ENCODE results near the gene PNMA6E. TPM values are rescaled to one million over a fixed set of nuclear protein-coding genes. Genes with fewer than 3 reads are reported as not detected.

PNMA6E gene
- total RNA-seq, 4 donors from 2014 or later: not detected

- no peaks in the 10 kb centered on the region for H3K36me3 ChIP-seq
- no peak overlapping the region for H3K27ac ChIP-seq
- H3K4me1 ChIP-seq: peaks cover 0 to 4% (median 0%) of the 10 kb centered on the region in 4 donors
- TF ChIP-seq POLR2A (IDR thresholded peaks at IDR 0.05): no peak
- no peak for TF ChIP-seq CTCF (IDR thresholded peaks at IDR 0.05)
- no peaks in the 10 kb centered on the region for H3K27me3 ChIP-seq
- DNase-seq: no peak
- no peak overlapping the region for H3K4me3 ChIP-seq
- no peaks in the 10 kb centered on the region for H3K9me3 ChIP-seq
Measured at GRCh38 chrX:153409414-153410101, 8.4 kb upstream of the PNMA6E start.

GRCh38 chrX:153408871-153409351 is 7.8 kb upstream of the PNMA6E start:
- Histone ChIP-seq H3K4me3 (no peak overlapping the region), H3K27me3 (no peaks in the 10 kb centered on the region), H3K27ac (no peak overlapping the region), H3K36me3 (no peaks in the 10 kb centered on the region), H3K4me1 (peaks cover 0 to 4% (median 0%) of the 10 kb centered on the region in 4 donors), H3K9me3 (no peaks in the 10 kb centered on the region)
- no peak for DNase-seq
- TF ChIP-seq POLR2A (IDR thresholded peaks at IDR 0.05): no peak
- no peak for TF ChIP-seq CTCF (IDR thresholded peaks at IDR 0.05)

- no peak overlapping the region for H3K4me3 ChIP-seq
- TF ChIP-seq CTCF (IDR thresholded peaks at IDR 0.05): no peak
- TF ChIP-seq POLR2A (IDR thresholded peaks at IDR 0.05): no peak
- H3K36me3 ChIP-seq: no peaks in the 10 kb centered on the region
- DNase-seq: no peak
- H3K9me3 ChIP-seq: no peaks in the 10 kb centered on the region
- H3K4me1 ChIP-seq: peaks cover 0 to 4% (median 0%) of the 10 kb centered on the region in 4 donors
- H3K27ac ChIP-seq: no peak overlapping the region
- H3K27me3 ChIP-seq: no peaks in the 10 kb centered on the region
Measured at GRCh38 chrX:153408221-153408721, 7.1 kb upstream of the PNMA6E start.

GRCh38 chrX:153407736-153408135 is 6.6 kb upstream of the PNMA6E start:
- H3K27ac ChIP-seq: no peak overlapping the region
- no peak overlapping the region for H3K4me3 ChIP-seq
- no peaks in the 10 kb centered on the region for H3K9me3 ChIP-seq
- no peaks in the 10 kb centered on the region for H3K27me3 ChIP-seq
- no peak for DNase-seq
- TF ChIP-seq CTCF (IDR thresholded peaks at IDR 0.05) (no peak), POLR2A (IDR thresholded peaks at IDR 0.05) (no peak)
- no peaks in the 10 kb centered on the region for H3K36me3 ChIP-seq
- peaks cover 0 to 4% (median 0%) of the 10 kb centered on the region in 4 donors for H3K4me1 ChIP-seq

- Histone ChIP-seq H3K27me3 (no peaks in the 10 kb centered on the region), H3K4me1 (peaks cover 0 to under 1% (median 0%) of the 10 kb centered on the region in 4 donors), H3K9me3 (no peaks in the 10 kb centered on the region), H3K36me3 (no peaks in the 10 kb centered on the region), H3K27ac (no peak overlapping the region), H3K4me3 (no peak overlapping the region)
- DNase-seq: no peak
- TF ChIP-seq CTCF (IDR thresholded peaks at IDR 0.05) (no peak), POLR2A (IDR thresholded peaks at IDR 0.05) (no peak)
Measured at GRCh38 chrX:153406903-153407302, 5.8 kb upstream of the PNMA6E start.
